AG20443 (cell line): Measurements from ENCODE around the gene KLK12.

Source experiments
- DNase-seq: peaks from one replicate; pipeline ENCODE4 v3.0.0; 2012; ENCODE audit warnings: low spot score, mixed read lengths

Gene KLK12

DNA sequence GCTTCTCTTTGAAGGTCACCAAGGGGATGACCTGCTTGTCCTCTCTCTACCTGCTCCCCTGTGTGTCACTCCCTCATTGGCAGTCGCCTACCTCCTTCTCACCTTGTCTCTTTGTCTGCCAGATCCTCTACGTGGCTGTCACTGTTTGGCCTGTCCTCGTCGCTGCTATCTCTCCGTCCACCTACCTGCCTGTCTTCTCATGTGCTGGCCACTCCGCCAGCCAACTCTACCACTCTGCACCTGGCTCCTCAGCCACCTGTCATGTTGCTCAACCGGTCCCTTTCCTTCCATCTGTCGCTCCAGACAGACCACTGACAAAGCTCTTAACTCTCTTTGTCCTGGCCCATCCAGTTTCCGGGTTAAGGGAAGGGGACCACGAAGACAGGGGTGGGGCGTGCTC, at the start of gene KLK12:
Gene KLK12 (minus strand): TSS at position 299 of the 400 bp plus-strand sequence. CDS start 381 bp downstream, outside the sequence.
- no peak for DNase-seq

GRCh38 chr19:51084505-51084904, 49.7 kb upstream of the KLK12 start:
- DNase-seq, result no peak

GRCh38 chr19:51083783-51084182, 49.0 kb upstream of the KLK12 start:
- no peak for DNase-seq

DNA sequence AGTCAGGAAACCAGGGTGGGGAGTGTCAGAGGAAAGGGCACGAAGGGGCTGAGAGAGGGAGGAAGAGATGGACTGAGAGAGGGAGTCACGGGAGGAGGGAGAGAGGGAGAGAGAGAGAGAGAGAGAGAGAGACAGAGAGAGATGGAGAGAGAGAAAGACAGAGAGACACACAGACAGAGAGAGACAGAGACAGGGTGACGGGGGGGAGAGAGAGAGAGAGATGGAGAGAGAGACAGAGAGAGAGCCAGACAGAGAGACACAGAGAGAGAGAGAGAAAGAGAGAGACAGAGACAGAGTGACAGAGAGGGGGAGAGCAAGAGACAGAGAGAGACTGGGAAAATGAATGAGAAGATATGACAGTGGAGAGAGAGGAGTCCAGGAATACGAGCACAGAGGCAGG, 48.4 kb upstream of the KLK12 start:
- no peak for DNase-seq

GRCh38 chr19:51082611-51083010, 47.8 kb upstream of the KLK12 start, which contains the start of gene KLK14:
Gene KLK14, minus strand, starts transcription at chr19:51082887. Its CDS starts 273 bp downstream, at chr19:51082614.
- no peak for DNase-seq

- DNase-seq, result no peak
Observed at GRCh38 chr19:51081476-51081875, 46.7 kb upstream of the KLK12 start.

- no peak for DNase-seq
Observed at GRCh38 chr19:51079481-51080110, 44.8 kb upstream of the KLK12 start.

- no peak for DNase-seq
Observed at GRCh38 chr19:51078731-51079130, 43.9 kb upstream of the KLK12 start.

DNA sequence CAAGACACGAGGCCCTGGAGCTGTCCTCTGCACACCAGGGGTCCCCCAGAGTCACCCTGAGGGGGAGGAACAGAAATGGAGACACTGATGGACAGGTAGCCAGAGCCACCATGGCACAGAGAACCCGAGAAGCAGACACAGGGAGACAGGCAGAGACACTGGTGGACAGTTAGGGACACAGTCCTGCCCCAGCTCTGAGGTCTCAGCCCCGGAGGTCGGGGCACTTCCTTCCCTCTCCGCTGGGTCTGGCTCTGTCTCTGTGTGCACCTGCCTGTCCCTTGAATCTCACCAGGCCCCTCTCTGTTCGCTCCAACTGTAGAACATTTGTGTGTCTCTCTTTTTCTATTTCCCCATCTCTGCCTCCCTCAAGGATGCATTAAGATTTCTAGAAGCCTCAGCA, 43.3 kb upstream of the KLK12 start:
- no peak for DNase-seq

GRCh38 chr19:51076631-51077213, 41.9 kb upstream of the KLK12 start:
- DNase-seq, result no peak

GRCh38 chr19:51075998-51076397, 41.2 kb upstream of the KLK12 start:
- no peak for DNase-seq

DNA sequence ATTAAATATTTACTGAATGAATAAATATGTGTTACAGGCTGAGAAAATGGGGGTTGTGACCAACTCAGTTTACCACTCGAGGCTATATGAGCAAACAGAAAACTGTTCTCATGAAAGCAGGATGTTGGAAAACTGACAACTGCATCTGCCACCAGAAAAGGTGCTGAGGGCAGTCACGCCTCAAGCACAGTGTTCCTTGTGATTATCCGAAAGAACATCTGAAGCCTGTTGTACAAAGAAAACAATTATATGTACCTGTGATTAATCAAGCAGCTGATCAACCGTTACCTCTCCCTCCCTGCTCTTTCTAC, 36.2 kb upstream of the KLK12 start:
- DNase-seq, result no peak

- no peak for DNase-seq
Observed at GRCh38 chr19:51070334-51071094, 35.7 kb upstream of the KLK12 start.

GRCh38 chr19:51066393-51067186, 31.8 kb upstream of the KLK12 start:
- DNase-seq, result no peak

- DNase-seq, result no peak
Observed at GRCh38 chr19:51065221-51065960, 30.6 kb upstream of the KLK12 start.

GRCh38 chr19:51064534-51065220, 29.9 kb upstream of the KLK12 start, which contains the start of gene KLK13:
Gene KLK13, minus strand, starts transcription at chr19:51065092. Its CDS starts 25 bp downstream, at chr19:51065067.
- peak; percentile 42 for DNase-seq

- DNase-seq, result no peak
Observed at GRCh38 chr19:51063664-51064063, 28.9 kb upstream of the KLK12 start.

DNA sequence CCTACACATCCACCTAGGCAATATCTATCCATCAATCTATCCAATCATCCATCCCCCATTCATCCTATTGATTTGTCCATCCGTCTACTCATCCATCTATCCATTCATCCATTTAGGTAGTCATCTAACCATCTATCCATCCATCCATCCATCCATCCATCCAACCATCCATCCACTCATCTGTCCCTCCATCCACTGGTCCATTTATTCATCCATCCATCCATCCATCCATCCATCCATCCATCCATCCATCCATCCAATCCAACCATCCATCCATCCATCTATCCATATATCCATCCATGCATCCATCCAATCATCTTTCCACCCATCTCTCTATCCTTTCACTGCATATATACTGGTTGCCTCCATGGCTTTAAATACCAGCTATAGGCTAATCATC, 26.2 kb upstream of the KLK12 start:
- DNase-seq, result no peak

- DNase-seq, result no peak
Observed at GRCh38 chr19:51060336-51060735, 25.5 kb upstream of the KLK12 start.

GRCh38 chr19:51059715-51060114, 24.9 kb upstream of the KLK12 start:
- DNase-seq, result no peak

- DNase-seq, result no peak
Observed at GRCh38 chr19:51055866-51056265, 21.1 kb upstream of the KLK12 start.
